GM21390 (cell line): ENCODE measurements around the gene ALOX12.
"Not testable (repeated sequence)": the region's sequence is repeated elsewhere in the genome, so short reads cannot be mapped to it uniquely, and the experiment has no call there.

Source experiments
- ATAC-seq: cut with Tn5 transposase; IDR thresholded peaks from one replicate; pipeline ENCODE4 v1.9.1; 2021; ENCODE audit not compliant: unreplicated experiment

ALOX12 gene

DNA sequence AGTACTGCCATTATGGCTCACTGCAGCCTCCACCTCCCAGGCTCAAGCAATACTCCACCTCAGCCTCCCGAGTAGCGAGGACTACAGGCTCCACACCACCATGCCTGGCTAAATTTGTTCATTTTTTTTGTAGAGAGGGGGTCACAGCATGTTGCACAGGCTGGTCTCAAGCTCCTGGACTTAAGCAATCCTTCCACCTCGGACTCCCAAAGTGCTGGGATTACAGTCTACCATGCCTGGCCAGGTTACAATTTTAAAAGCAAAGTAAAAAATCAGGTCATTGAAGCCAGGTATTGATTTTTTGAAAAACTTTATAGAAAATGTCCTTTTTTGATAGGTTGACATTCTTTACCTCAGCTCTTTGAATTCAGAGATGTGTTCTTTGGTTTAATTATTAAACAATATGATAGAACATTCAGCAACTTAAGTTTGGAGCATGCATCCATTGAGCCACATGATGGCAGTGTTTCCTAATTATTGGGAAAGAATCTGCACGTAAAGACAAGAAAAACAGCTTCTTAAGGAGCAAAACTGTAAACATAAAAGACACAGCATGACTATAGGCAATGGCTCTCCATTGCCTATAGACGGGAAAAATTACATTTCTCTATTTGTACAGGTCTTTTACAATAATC is 49.8 kb downstream of the ALOX12 start:
- no peak for ATAC-seq

DNA sequence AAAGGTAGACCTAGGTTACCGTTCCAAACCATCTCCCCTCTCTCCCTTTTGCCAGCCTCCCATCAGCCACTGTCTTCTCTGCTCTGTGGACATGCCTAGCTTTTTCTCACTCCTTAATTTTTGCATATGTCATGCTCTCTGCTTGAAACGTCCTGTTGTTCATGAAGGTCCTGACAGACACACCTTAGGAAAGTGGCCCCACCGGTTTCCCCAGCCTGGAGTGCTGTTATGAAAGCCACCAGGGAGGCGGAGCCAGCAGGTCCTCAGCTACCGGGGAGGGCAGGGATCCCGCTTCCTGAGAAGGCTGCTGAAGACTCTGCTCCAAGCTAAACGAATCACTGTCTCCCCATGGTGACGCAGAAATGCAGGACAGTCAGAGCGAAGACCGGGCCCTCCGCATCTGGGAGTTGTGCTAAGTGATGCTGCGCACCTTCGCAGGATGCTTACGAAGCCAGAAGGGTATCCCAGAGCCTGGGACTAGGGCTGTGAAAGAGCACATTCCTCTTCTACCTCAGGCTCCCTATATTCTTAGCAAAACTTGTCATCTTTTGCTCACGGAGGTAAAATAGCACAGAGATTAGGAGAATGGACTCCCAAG is 50.4 kb downstream of the ALOX12 start:
- no peak for ATAC-seq

DNA sequence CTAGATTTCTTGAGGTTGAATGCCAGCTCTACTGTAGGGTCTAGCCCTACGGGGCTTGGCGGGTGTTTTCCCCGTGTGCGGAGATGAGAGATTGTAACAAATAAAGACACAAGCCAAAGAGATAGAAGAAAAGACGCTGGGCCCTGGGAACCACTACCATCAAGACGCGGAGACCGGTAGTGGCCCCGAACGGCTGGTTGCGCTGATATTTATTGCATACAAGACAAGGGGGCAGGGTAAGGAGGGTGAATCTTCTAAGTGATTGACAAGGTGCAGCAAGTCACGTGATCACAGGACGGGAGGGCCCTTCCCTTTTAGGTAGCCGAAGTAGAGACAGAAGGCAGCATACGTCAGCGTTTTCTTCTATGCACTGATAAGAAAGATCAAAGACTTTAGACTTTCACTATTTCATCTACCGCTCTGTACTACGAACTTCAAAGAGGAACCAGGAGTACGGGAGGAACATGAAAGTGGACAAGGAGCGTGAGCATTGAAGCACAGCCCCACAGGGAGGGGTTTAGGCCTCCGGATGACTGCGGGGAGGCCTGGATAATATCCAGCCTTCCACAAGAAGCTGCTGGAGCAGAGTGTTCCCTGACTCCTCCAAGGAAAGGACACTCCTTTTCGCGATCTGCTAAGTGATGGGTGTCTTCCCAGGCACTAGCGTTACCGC is 51.0 kb downstream of the ALOX12 start:
- ATAC-seq = not testable (repeated sequence)

DNA sequence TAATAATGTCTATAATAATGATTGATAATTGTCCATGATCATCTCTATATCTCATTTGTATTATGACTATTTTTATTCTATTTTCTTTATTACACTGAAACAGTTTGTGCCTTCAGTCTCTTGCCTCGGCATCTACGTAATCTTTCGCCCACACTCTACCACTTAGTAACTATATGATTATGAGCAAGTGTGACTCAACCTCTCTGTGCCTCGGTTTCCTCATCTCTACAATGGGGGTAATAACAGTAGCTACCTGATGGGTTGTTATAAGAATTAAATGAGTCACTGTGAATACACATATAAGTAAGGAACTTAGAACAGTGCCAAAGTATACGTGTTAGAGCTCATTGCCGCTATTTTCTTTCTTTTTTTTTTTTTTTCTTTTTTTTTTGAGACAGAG is 51.7 kb downstream of the ALOX12 start:
- ATAC-seq = no peak

DNA sequence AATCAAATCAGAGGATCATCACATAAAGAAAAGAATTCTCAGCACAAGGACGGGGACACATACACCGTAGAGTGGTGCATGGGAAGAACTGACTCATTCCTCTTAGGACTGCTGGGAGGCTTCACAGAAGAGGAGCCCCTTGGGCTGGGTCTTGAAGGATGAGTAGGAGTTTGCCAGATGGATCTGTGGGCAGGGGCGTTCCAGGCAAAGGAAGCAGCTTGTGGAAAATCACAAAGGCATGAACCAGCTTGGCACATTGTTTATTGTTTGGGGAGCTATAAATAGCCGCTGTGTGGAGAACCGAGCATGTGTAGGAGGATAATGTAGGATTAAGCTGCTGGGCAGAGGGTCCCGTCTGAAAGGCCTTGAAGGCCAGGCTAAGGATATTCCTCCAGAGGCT is 53.1 kb downstream of the ALOX12 start:
- no peak for ATAC-seq

DNA sequence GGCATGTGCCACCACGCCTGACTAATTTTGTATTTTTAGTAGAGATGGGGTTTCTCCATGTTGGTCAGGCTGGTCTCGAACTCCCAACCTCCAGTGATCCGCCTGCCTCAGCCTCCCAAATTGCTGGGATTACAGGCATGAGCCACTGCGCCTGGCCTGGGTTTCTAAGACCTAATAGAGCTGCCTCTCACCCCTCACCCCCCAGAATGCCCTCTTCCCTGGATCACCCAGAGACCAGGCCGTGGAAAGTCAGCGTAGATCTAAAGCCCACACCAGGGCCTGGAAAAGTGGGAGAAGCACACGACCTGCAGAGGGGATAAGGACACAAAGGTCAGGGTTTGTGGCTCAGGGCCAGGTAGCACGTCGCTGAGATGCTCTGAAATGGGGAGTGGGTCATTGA is 54.7 kb downstream of the ALOX12 start:
- not testable (repeated sequence) for ATAC-seq

DNA sequence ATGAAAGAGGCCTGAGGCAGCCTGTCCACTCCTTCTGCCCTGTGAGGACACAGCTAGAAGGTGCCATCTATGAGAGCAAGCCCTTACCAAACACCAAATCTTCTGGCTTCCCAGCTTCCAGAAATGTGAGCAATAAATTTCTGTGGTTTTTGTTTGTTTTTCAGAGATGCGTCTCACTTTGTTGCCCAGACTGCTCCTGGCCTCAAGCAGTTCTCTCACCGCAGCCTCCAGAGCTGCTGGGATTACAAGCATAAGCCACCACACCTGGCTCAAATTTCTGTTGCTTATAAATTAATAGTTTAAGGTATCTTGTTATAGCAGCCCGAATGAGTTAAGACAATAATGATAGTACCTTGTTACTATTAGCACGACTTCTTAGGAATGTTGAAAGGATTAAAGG is 60.5 kb downstream of the ALOX12 start:
- no peak for ATAC-seq

DNA sequence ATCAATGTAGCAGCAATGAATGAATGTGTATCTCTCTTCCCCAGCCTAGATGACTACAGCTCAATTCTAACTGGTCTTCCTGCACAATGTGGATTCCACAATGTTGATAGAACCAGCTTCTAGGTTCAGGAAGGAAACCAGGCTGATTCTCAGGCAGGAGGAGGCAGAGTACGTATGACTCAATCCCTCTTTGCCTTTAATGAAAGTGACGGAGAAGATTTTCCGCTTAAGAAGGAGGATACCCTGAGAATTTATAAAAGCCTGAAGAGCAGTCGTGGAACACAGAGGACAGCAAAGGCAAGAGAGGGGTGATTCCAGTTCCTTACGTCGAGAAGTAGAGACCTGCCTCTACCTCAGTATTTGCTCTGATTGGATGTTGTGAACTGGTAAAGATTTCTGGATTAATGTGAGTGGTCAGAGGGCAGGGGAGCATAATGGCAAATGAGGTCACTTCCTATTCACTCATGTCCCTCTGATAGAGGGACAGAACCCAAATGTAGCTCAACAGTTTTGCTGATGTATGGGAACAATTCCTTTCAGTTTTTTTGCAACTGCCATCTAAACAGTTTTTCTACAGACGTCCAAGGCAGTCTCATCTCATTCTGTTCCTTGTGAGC is 63.1 kb downstream of the ALOX12 start:
- ATAC-seq = no peak
